ENCODE results near the gene SEMA4D. TPM values are rescaled to one million over a fixed set of nuclear protein-coding genes. Genes with fewer than 3 reads are reported as not detected.

Gene SEMA4D
- total and polyA plus RNA-seq, 9 of the 15 experiments (the other 6 are each of a cell fraction or from before 2014, with no cell fraction given), result 0.38 to 5.1 (median 1.8) TPM

- no peak for ATAC-seq
- H4K20me1 ChIP-seq (replicated peaks; ENCODE audit: control insufficient read depth, insufficient read depth, low read length), result no peaks in the 10 kb centered on the region
- ChIA-PET POLR2A (no interaction called here), CTCF (ENCODE audit: low intra/inter-chr PET ratio) (no interaction called here)
- H3K79me2 ChIP-seq (ENCODE audit: control insufficient read depth, insufficient read depth, low read length), result no peaks in the 10 kb centered on the region
- no peaks in the 10 kb centered on the region for H3K9me3 ChIP-seq (replicated peaks; ENCODE audit: control insufficient read depth, insufficient read depth, low read depth, low read length)
- no peak overlapping the region for H3K9ac ChIP-seq (ENCODE audit: insufficient read depth in 1 of 2, low read depth in 2 of 2, low read length in 2 of 2)
- H2AFZ ChIP-seq (ENCODE audit: low read depth, low read length), result no peak overlapping the region
- 3% methylated on average over 7 of the region's 7 CpGs for WGBS (ENCODE audit: insufficient coverage, low coverage, missing lambda C conversion rate)
- H3K4me2 ChIP-seq (ENCODE audit: insufficient read depth, low read length), result no peak overlapping the region
- no peak overlapping the region for H3K4me3 ChIP-seq
- no peaks in the 10 kb centered on the region for H3K36me3 ChIP-seq (ENCODE audit: control insufficient read depth, insufficient read depth, low read length)
- no peaks in the 10 kb centered on the region; a peak in 1 of 5 replicates for H3K4me1 ChIP-seq (replicated peaks in 1 of 2; ENCODE audit: control insufficient read depth in 2 of 2, insufficient read depth in 2 of 2, low read length in 2 of 2)
- no TSS peak for BruUV-seq (replicated peaks)
- FAIRE-seq, result no peak
- no peak for TF ChIP-seq DMBX1 (CRISPR knock-in tag; IDR thresholded peaks at IDR 0.05; ENCODE audit: borderline replicate concordance)
- no peak for TF ChIP-seq FOXO4 (CRISPR knock-in tag; IDR thresholded peaks at IDR 0.05)
- no peak for TF ChIP-seq ZNF583 (CRISPR knock-in tag; IDR thresholded peaks at IDR 0.05)
- TF ChIP-seq ZNF764 (CRISPR knock-in tag; IDR thresholded peaks at IDR 0.05; ENCODE audit: low read depth), result no peak
- no peak for TF ChIP-seq GATA2 (CRISPR knock-in tag; IDR thresholded peaks at IDR 0.05)
- TF ChIP-seq RUNX1 (IDR thresholded peaks at IDR 0.05; ENCODE audit: low read depth), result no peak
- H3K27ac ChIP-seq (ENCODE audit: extremely low read depth, low read depth, low read length), result no peak overlapping the region
- H3K27me3 ChIP-seq (ENCODE audit: control insufficient read depth in 2 of 2, insufficient read depth in 2 of 2, low read length in 2 of 2), result peaks cover 0 to 16% of the 10 kb centered on the region in 2 experiments; a peak in 1 of 5 replicates
- H3K9me1 ChIP-seq (ENCODE audit: control insufficient read depth, insufficient read depth, low read length), result no peaks in the 10 kb centered on the region
- no peak for DNase-seq (ENCODE audit: extremely low read depth in 1 of 4, low spot score in 3 of 4)
- in situ Hi-C loops (cut with MboI), result no loop called here
- intact Hi-C loops (cut with micrococcal nuclease), result no loop called here
Observed at GRCh38 chr9:89368550-89368949, 129.4 kb downstream of the SEMA4D start.

Measured in K562 (cell line).